Tibial nerve (tissue), 4 donors: ENCODE data around the gene KEL. TPM values are rescaled to one million over a fixed set of nuclear protein-coding genes. Genes with fewer than 3 reads are reported as not detected.

ENCODE experiments used
- DNase-seq, 2 donors: peaks; one replicate each; pipeline ENCODE4 v3.0.0-alpha.2; 2019; ENCODE audit warnings: low spot score in 2 of 2
- H3K27ac ChIP-seq, 4 donors: fragments of 200-600 bp; sonication (generic) in 3 of 4; one replicate each; pipeline ENCODE4 v1.5.1; 2017 to 2019; ENCODE audit warnings: mild to moderate bottlenecking in 1 of 4
- H3K27me3 ChIP-seq, 2 donors: fragments of 200-600 bp; sonication (generic) in 1 of 2; one replicate each; pipeline versions ENCODE4 v1.5.1 to v1.6.0; 2017 to 2019
- H3K36me3 ChIP-seq, 3 donors: fragments of 200-600 bp; sonication (generic); one replicate each; pipeline ENCODE4 v1.5.1; 2018 to 2019
- H3K4me1 ChIP-seq, 4 donors: fragments of 200-600 bp; sonication (generic) in 3 of 4; one replicate each; pipeline ENCODE4 v1.5.1; 2017 to 2019
- H3K4me3 ChIP-seq, 4 donors: fragments of 200-600 bp; sonication (generic) in 3 of 4; one replicate each; pipeline ENCODE4 v1.5.1; 2017 to 2019; ENCODE audit warnings: mild to moderate bottlenecking in 1 of 4, moderate library complexity in 1 of 4
- H3K9me3 ChIP-seq, 4 donors: fragments of 200-600 bp; sonication (generic) in 3 of 4; one replicate each; pipeline ENCODE4 v1.5.1; 2017 to 2019
- EP300 ChIP-seq, 2 donors: sonication (generic); formaldehyde crosslinking; IDR thresholded peaks; one replicate each; pipeline ENCODE4 v1.6.1; 2017; ENCODE audit warnings: antibody characterized with exemption in 2 of 2, mild to moderate bottlenecking in 1 of 2
- POLR2A ChIP-seq, 2 donors: fragments of 450-650 bp; IDR thresholded peaks; one replicate each; pipeline ENCODE4 v1.6.1; 2017; ENCODE audit warnings: antibody characterized with exemption in 2 of 2, mild to moderate bottlenecking in 2 of 2, moderate library complexity in 2 of 2
- WGBS, 2 donors: methylation state at CpG; one replicate each; pipeline ENCODE4 v1.1.5; 2018; 5-methylcytosine and 5-hydroxymethylcytosine counted together
- total RNA-seq, 4 donors: library from RNA; depleted of rRNA; stranded (reverse); fragments of >200 nt; gene quantifications; one replicate each; pipeline ENCODE4 v1.1.0, GENCODE V29; 2016
- TF ChIP-seq, protein P1 (sequence below), 5 experiments: fragments of 200-600 bp in 3 of 5; fragments of 450-650 bp in 2 of 5; sonication (generic) in 3 of 5; IDR thresholded peaks; one replicate each; pipeline ENCODE4 v1.5.1; 2016 to 2019; ENCODE audit warnings: antibody characterized with exemption in 5 of 5, mild to moderate bottlenecking in 3 of 5, moderate library complexity in 2 of 5

Gene KEL
- total RNA-seq, 4 donors from 2014 or later, result 0.59 to 0.87 (median 0.61) TPM

DNA sequence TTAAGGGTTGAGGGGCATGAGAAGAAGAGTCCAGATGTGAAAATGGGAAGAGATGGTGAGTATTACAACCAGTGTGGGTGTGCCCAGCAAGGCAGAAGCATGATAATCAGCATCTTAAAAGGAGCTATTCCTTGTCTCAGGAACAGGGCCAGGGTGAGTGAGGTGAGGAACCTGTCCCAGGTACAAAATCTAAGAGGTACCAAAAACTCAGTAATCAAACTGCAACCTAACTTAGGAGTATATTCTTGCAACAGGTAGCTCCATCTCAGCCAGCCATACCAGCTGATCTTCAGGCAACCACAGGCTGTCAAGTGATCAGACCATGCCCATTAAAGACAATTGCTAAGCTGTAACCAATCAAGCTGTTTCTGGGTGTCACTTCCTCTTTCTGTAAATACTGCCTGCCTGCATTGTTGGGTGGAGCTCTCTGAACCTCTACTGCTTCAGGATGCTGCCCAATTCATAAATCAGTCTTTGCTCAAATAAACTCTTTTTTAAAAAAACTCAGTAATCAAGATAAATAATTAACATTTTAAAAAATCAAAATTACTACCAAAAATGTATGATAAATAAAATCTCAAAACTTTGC, 7.4 kb downstream of the KEL start:
- Histone ChIP-seq H3K27ac (no peak overlapping the region), H3K9me3 (peaks cover 0 to 5% (median 0%) of the 10 kb centered on the region in 4 donors), H3K4me1 (no peaks in the 10 kb centered on the region), H3K4me3 (no peak overlapping the region), H3K27me3 (no peaks in the 10 kb centered on the region), H3K36me3 (peaks cover 0 to 15% (median 0%) of the 10 kb centered on the region in 3 donors)
- DNase-seq, result no peak
- TF ChIP-seq, protein P1, sequence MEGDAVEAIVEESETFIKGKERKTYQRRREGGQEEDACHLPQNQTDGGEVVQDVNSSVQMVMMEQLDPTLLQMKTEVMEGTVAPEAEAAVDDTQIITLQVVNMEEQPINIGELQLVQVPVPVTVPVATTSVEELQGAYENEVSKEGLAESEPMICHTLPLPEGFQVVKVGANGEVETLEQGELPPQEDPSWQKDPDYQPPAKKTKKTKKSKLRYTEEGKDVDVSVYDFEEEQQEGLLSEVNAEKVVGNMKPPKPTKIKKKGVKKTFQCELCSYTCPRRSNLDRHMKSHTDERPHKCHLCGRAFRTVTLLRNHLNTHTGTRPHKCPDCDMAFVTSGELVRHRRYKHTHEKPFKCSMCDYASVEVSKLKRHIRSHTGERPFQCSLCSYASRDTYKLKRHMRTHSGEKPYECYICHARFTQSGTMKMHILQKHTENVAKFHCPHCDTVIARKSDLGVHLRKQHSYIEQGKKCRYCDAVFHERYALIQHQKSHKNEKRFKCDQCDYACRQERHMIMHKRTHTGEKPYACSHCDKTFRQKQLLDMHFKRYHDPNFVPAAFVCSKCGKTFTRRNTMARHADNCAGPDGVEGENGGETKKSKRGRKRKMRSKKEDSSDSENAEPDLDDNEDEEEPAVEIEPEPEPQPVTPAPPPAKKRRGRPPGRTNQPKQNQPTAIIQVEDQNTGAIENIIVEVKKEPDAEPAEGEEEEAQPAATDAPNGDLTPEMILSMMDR (IDR thresholded peaks at IDR 0.05), result no peak

DNA sequence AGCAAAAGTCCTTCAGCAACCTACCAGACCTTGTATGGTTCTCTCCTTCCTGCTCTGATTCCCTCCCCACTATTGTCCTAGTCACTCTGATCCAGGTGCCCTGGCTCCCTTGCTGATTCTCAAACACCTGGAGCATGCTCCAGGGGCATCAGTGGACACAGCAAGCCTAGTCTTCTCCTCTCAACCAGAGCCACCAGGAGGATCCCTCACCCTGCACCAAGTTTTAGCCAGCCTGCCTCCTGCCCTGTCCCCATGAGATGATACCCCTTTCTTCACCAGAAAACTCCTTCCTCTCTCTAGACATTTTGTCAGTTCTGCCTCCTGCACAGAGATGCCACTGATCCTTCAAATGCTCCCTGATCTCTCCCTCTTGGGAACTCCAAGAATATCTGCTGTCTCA, 11.9 kb downstream of the KEL start:
- H3K9me3 ChIP-seq, result peaks cover 0 to 5% (median 0%) of the 10 kb centered on the region in 4 donors
- H3K4me3 ChIP-seq, result no peak overlapping the region
- peaks cover 0 to 15% (median 0%) of the 10 kb centered on the region in 3 donors for H3K36me3 ChIP-seq
- H3K27me3 ChIP-seq, result no peaks in the 10 kb centered on the region
- no peaks in the 10 kb centered on the region for H3K4me1 ChIP-seq
- DNase-seq, result no peak
- no peak for TF ChIP-seq POLR2A (IDR thresholded peaks at IDR 0.05)
- no peak overlapping the region for H3K27ac ChIP-seq

DNA sequence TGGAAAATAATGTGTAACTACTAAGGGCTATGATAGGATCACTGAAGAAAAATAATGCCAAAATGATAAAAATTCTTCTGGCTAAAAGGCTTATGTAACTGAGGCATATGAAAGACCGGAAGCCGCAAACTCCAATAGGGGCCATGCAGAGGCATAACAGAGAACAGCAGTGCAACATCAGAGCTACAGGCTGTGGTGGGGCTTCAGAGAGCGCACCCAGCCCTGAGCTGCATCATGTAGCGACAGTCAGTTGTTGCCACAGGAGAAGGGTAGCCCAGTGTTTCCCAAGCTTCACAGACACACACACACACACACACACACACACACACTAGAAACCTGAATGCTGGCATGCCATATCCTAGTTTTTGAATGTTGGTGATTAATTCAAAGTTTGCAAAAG, 13.6 kb downstream of the KEL start:
- TF ChIP-seq EP300 (IDR thresholded peaks at IDR 0.05) (no peak), POLR2A (IDR thresholded peaks at IDR 0.05) (no peak)
- TF ChIP-seq, protein P1 (IDR thresholded peaks at IDR 0.05), result no peak
- Histone ChIP-seq H3K4me1 (no peaks in the 10 kb centered on the region), H3K27me3 (no peaks in the 10 kb centered on the region), H3K9me3 (no peaks in the 10 kb centered on the region), H3K4me3 (no peak overlapping the region), H3K36me3 (peaks cover 0 to 5% (median 0%) of the 10 kb centered on the region in 3 donors), H3K27ac (no peak overlapping the region)
- no peak for DNase-seq
- WGBS, 2 donors, result 91 to 93% methylated on average over 4 of the region's 4 CpGs

DNA sequence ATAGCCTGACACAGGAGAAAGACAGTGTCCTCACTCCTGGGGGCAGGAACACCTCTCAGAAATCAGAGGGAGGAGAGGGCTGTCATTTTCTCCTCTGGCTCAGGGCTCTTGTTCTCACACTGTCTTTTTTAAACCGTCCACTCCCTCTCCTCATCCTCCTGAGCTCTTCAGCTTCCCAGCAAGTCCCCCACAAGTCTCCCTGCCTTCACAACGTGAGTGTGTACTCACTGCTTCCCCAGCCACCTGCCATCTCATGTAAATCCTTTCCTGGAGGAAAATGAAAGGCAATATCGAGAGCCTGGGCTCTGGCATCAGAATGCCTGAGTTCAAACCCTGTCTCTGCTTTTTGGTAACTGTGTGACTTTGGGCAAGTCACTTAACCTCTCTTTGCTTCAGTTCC, 17.2 kb downstream of the KEL start:
- TF ChIP-seq EP300 (IDR thresholded peaks at IDR 0.05) (no peak), POLR2A (IDR thresholded peaks at IDR 0.05) (no peak)
- TF ChIP-seq, protein P1 (IDR thresholded peaks at IDR 0.05), result no peak

DNA sequence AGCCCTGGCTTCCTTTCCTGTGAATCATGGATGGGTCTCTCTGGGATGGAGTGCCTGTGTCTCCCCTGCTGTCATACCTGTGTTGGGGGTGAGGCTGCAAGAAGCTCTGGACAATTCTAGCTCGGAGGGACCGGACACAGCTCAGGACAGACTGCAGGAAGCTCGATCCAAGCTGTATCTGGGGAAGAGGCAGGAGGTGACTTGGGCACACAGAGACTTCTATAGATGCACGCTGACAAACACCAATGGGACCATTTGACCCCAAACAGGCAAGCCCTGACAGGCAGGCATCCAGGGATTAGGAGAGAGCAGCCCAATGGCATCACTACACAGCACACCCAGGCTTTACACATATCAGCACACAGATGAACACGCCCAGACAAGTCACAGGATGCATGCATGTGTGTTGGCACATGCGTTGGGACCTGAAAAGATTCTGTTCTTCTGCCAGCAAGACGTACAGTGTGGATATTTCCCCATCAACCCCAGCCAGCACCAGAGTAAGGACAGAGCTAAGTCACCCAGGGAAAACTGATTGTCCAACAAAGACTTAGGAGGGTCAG, 18.4 kb downstream of the KEL start:
- no peak for DNase-seq
- Histone ChIP-seq H3K4me3 (no peak overlapping the region), H3K36me3 (no peaks in the 10 kb centered on the region), H3K27ac (no peak overlapping the region), H3K27me3 (no peaks in the 10 kb centered on the region), H3K4me1 (no peaks in the 10 kb centered on the region), H3K9me3 (no peaks in the 10 kb centered on the region)
- WGBS, 2 donors, result 75 to 91% methylated on average over 5 to 7 of the region's 7 CpGs
- no peak for TF ChIP-seq EP300 (IDR thresholded peaks at IDR 0.05)
- TF ChIP-seq, protein P1 (IDR thresholded peaks at IDR 0.05), result no peak
- TF ChIP-seq POLR2A (IDR thresholded peaks at IDR 0.05), result no peak

More for the DNA sequence above, 17.2 kb downstream of the KEL start:
- WGBS, 2 donors, result 67 to 69% methylated on average over 3 of the region's 3 CpGs
- H3K27ac ChIP-seq, result no peak overlapping the region
- no peaks in the 10 kb centered on the region for H3K4me1 ChIP-seq
- no peak for DNase-seq
- H3K9me3 ChIP-seq, result no peaks in the 10 kb centered on the region
- H3K27me3 ChIP-seq, result no peaks in the 10 kb centered on the region
- H3K36me3 ChIP-seq, result no peaks in the 10 kb centered on the region
- H3K4me3 ChIP-seq, result no peak overlapping the region
